ENCODE results near the gene ADAMTS18. TPM values are rescaled to one million over a fixed set of nuclear protein-coding genes. Genes with fewer than 3 reads are reported as not detected.

The ADAMTS18 gene
- total and polyA plus RNA-seq, 2 donors (not counting 3 experiments of a cell fraction or from before 2014, with no cell fraction given), result 18.4 to 27.5 TPM

GRCh38 chr16:77300256-77300655, 134.6 kb downstream of the ADAMTS18 start:
- peaks cover 44% of the 10 kb centered on the region for H3K4me1 ChIP-seq (ENCODE audit: control insufficient read depth, extremely low read depth, insufficient read depth, low read length)
- no peaks in the 10 kb centered on the region for H3K27me3 ChIP-seq (ENCODE audit: control insufficient read depth in 2 of 2, insufficient read depth in 2 of 2, low read length in 2 of 2)
- peak overlapping the region; percentile 22 for H2AFZ ChIP-seq (ENCODE audit: low read depth, low read length)
- TF ChIP-seq FOS (IDR thresholded peaks at IDR 0.05; ENCODE audit: borderline replicate concordance, insufficient read depth, low read length), result no peak
- peak; percentile 31 for TF ChIP-seq JUN (IDR thresholded peaks at IDR 0.05; ENCODE audit: borderline replicate concordance, insufficient read depth, insufficient read length, low read depth)
- no peak for TF ChIP-seq POLR2A (IDR thresholded peaks at IDR 0.05; ENCODE audit: low read depth, low read length)
- TF ChIP-seq GATA2 (IDR thresholded peaks at IDR 0.05; ENCODE audit: insufficient read depth, insufficient read length, low read depth, low read length), result peak; percentile 71
- no peak for TF ChIP-seq MAX (IDR thresholded peaks at IDR 0.05; ENCODE audit: insufficient read depth, insufficient read length)
- no peak for TF ChIP-seq MYC (IDR thresholded peaks at IDR 0.05; ENCODE audit: low read depth, low read length)
- no peak for TF ChIP-seq CTCF (IDR thresholded peaks at IDR 0.05; ENCODE audit: extremely low read depth in 1 of 2, insufficient read depth in 1 of 2, low read depth in 1 of 2, low read length in 2 of 2)
- TF ChIP-seq EZH2 (IDR thresholded peaks at IDR 0.05; ENCODE audit: borderline replicate concordance, low read depth, low read length, severe bottlenecking), result no peak
- TF ChIP-seq POLR2AphosphoS5 (IDR thresholded peaks at IDR 0.05; ENCODE audit: insufficient read depth, low read depth, low read length), result no peak
- H4K20me1 ChIP-seq (replicated peaks; ENCODE audit: control insufficient read depth, extremely low read depth, insufficient read depth, low read length), result no peaks in the 10 kb centered on the region
- intact Hi-C loops (cut with micrococcal nuclease), result no loop called here
- no peaks in the 10 kb centered on the region for H3K79me2 ChIP-seq (ENCODE audit: control insufficient read depth, insufficient read depth, low read length)
- no TSS peak for BruUV-seq (replicated peaks)
- dilution Hi-C loops (cut with MboI; ENCODE audit: extremely low pct_ligation_motif_present, low sequenced_read_pairs), result no loop called here
- peak overlapping the region; percentile 98 for H3K27ac ChIP-seq (ENCODE audit: insufficient read depth, low read depth, low read length)
- ChIA-PET CTCF (interaction anchor here (0.7 to 1.3 kb wide), 2 partner anchors 63 to 285 kb away, joined by 3 to 4 read pairs; no protein-coding TSS in a partner anchor), POLR2A (no interaction called here)
- FAIRE-seq (peak; percentile 67), DNase-seq (ENCODE audit: low read depth, low spot score) (no peak)
- no peaks in the 10 kb centered on the region for H3K9me3 ChIP-seq (replicated peaks; ENCODE audit: control insufficient read depth, insufficient read depth, low read length)
- H3K36me3 ChIP-seq (ENCODE audit: control insufficient read depth in 2 of 2, extremely low read depth in 1 of 2, insufficient read depth in 2 of 2, low read length in 2 of 2), result no peaks in the 10 kb centered on the region
- H3K4me3 ChIP-seq (replicated peaks in 1 of 3; ENCODE audit: insufficient read depth in 1 of 3, low read depth in 1 of 3, low read length in 3 of 3), result no peak overlapping the region
- H3K4me2 ChIP-seq (ENCODE audit: insufficient read depth, low read length), result peak overlapping the region; percentile 41
- no peaks in the 10 kb centered on the region for H3K9me1 ChIP-seq (replicated peaks; ENCODE audit: control insufficient read depth, extremely low read depth, insufficient read depth, low read length)
- H3K9ac ChIP-seq (replicated peaks; ENCODE audit: extremely low read depth, insufficient read depth, low read length), result peak overlapping the region; percentile 44
